Measurements from ENCODE around the gene PCDHGA8. TPM values are rescaled to one million over a fixed set of nuclear protein-coding genes. Genes with fewer than 3 reads are reported as not detected.
"Not testable (repeated sequence)": the region's sequence is repeated elsewhere in the genome, so short reads cannot be mapped to it uniquely, and the experiment has no call there.

PCDHGA8 gene
- total RNA-seq, 6 experiments from 2014 or later: 0.27 to 0.88 (median 0.50) TPM

GRCh38 chr5:141369994-141370848 is 22.2 kb upstream of the PCDHGA8 start, which contains the start of gene PCDHGB3:
PCDHGB3 (plus strand) TSS chr5:141370242; CDS start chr5:141370395, 153 bp downstream.
- no peak for TF ChIP-seq POLR2A (IDR thresholded peaks at IDR 0.05)
- TF ChIP-seq CTCF (IDR thresholded peaks at IDR 0.05): peak in 3 of 4 donors; percentile 8 to 24 (median 17)
- Histone ChIP-seq H3K9me3 (peaks cover 0 to 13% (median 4%) of the 10 kb centered on the region in 4 donors), H3K36me3 (no peaks in the 10 kb centered on the region), H3K4me3 (peak within 1 kb of the TSS in 2 of 3 donors; percentile 7 to 30), H3K4me1 (no peaks in the 10 kb centered on the region), H3K27me3 (no peaks in the 10 kb centered on the region), H3K27ac (no peak within 1 kb of the TSS)
- DNase-seq (no peak), ATAC-seq (peak; percentile 75 to 86 (median 80))
- WGBS (ENCODE audit: insufficient coverage, low coverage, low lambda C conversion rate, missing lambda C conversion rate): 17% methylated on average over 30 of the region's 32 CpGs
- intact Hi-C loops (cut with DNase I): no loop called here

- ATAC-seq (no peak), DNase-seq (no peak)
- Histone ChIP-seq H3K4me1 (no peaks in the 10 kb centered on the region), H3K27ac (no peak overlapping the region), H3K36me3 (no peaks in the 10 kb centered on the region), H3K9me3 (peaks cover 0 to 10% (median 6%) of the 10 kb centered on the region in 4 donors), H3K4me3 (no peak overlapping the region), H3K27me3 (no peaks in the 10 kb centered on the region)
- no peak for TF ChIP-seq POLR2A (IDR thresholded peaks at IDR 0.05)
- no peak for TF ChIP-seq CTCF (IDR thresholded peaks at IDR 0.05)
- intact Hi-C loops (cut with DNase I): no loop called here
- 34% methylated on average over 16 of the region's 69 CpGs for WGBS (ENCODE audit: insufficient coverage, low coverage, low lambda C conversion rate, missing lambda C conversion rate)
These were observed 20.6 kb upstream of the PCDHGA8 start for GRCh38 chr5:141371572-141372475.

DNA sequence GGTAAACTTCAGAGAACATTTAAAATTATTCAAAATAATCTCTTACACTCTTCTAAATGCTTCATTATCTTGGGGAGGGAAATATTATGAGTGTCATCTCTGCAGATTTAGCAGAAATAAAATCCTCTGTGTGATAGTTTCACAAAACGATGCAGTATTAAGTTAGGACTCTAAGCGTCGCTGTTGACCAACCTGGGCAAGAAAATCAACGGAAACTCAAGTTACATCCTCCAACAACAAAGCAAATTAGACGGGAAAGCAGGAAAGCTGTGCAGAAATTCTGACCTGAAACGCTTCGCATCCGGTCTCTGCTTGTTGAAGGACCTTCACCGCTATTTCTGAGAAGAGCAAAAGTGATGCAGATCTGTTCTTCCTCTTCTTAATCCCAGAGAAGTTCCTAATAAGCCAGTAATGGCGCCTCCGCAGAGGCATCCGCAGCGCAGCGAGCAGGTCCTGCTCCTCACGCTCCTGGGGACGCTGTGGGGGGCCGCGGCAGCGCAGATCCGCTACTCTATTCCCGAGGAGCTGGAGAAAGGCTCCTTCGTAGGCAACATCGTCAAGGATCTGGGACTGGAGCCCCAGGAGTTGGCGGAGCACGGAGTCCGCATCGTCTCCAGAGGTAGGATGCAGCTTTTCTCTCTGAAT is 18.6 kb upstream of the PCDHGA8 start, which contains the start of gene PCDHGA6:
TSS of gene PCDHGA6 (plus strand) at position 219 of the 645 bp plus-strand sequence. CDS start at position 412, 193 bp downstream.
- Histone ChIP-seq H3K4me1 (no peaks in the 10 kb centered on the region), H3K9me3 (peaks cover 0 to 10% (median 2%) of the 10 kb centered on the region in 4 donors), H3K27me3 (no peaks in the 10 kb centered on the region), H3K36me3 (no peaks in the 10 kb centered on the region), H3K27ac (no peak within 1 kb of the TSS), H3K4me3 (peak within 1 kb of the TSS in 1 of 3 donors; percentile 16)
- intact Hi-C loops (cut with DNase I): no loop called here
- WGBS (ENCODE audit: insufficient coverage, low coverage, low lambda C conversion rate, missing lambda C conversion rate): 11% methylated on average over 9 of the region's 27 CpGs
- ATAC-seq: peak in 1 of 4 donors; percentile 25
- DNase-seq: no peak
- no peak for TF ChIP-seq POLR2A (IDR thresholded peaks at IDR 0.05)
- peak; percentile 4 to 31 (median 26) for TF ChIP-seq CTCF (IDR thresholded peaks at IDR 0.05)

DNA sequence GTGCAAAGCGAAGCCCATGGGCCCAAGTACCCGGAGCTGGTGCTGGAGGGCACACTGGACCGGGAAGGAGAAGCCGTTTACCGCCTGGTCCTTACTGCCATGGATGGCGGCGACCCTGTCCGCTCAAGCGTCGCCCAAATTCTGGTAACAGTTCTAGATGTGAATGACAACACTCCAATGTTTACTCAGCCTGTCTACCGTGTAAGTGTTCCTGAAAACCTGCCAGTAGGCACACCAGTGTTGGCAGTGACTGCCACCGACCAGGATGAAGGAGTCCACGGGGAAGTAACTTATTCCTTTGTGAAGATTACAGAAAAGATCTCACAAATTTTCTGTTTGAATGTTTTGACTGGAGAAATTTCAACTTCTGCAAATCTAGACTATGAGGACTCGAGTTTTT is 17.8 kb upstream of the PCDHGA8 start:
- 64% methylated on average over 10 of the region's 14 CpGs for WGBS (ENCODE audit: insufficient coverage, low coverage, low lambda C conversion rate, missing lambda C conversion rate)
- Histone ChIP-seq H3K36me3 (no peaks in the 10 kb centered on the region), H3K27ac (no peak overlapping the region), H3K4me3 (no peak overlapping the region), H3K4me1 (no peaks in the 10 kb centered on the region), H3K27me3 (no peaks in the 10 kb centered on the region), H3K9me3 (peaks cover 0 to 10% (median 2%) of the 10 kb centered on the region in 4 donors)
- ATAC-seq (no peak), DNase-seq (no peak)
- TF ChIP-seq POLR2A (IDR thresholded peaks at IDR 0.05) (no peak), CTCF (IDR thresholded peaks at IDR 0.05) (no peak)
- intact Hi-C loops (cut with DNase I): no loop called here

GRCh38 chr5:141375444-141376155 is 16.8 kb upstream of the PCDHGA8 start:
- DNase-seq; H3K27me3 ChIP-seq; ATAC-seq; intact Hi-C loops (cut with DNase I); H3K4me3 ChIP-seq; H3K36me3 ChIP-seq; H3K27ac ChIP-seq; H3K4me1 ChIP-seq: not testable (repeated sequence)
- peaks cover 0 to 10% (median 2%) of the 10 kb centered on the region in 4 donors for H3K9me3 ChIP-seq
- WGBS (ENCODE audit: insufficient coverage, low coverage, low lambda C conversion rate, missing lambda C conversion rate): 38% methylated on average over 11 of the region's 48 CpGs
